MM.1S (cell line): ENCODE data around the gene SAMD3.

Source experiments
- DNase-seq: peaks from one replicate; pipeline ENCODE4 v3.0.0-alpha.2; 2015
- H2AFZ ChIP-seq: fragments of 300-600 bp; sonication (generic); 2 replicates; pipeline ENCODE4 v1.6.0; 2016; ENCODE audit warnings: antibody characterized with exemption, low read length
- H3F3A ChIP-seq: fragments of 300-600 bp; sonication (generic); 2 replicates; pipeline ENCODE4 v1.6.1; 2016; ENCODE audit warnings: mild to moderate bottlenecking, antibody characterized with exemption, low read length, moderate library complexity, mixed read lengths; ENCODE audit not compliant: insufficient read depth
- H3K27ac ChIP-seq: fragments of 300-600 bp; sonication (generic); 2 replicates; pipeline ENCODE4 v1.5.1; 2016; ENCODE audit warnings: mild to moderate bottlenecking, low read length
- H3K27me3 ChIP-seq: fragments of 300-600 bp; sonication (generic); replicated peaks from 2 replicates; pipeline ENCODE4 v1.6.0; 2016; ENCODE audit warnings: low read length; ENCODE audit not compliant: insufficient read depth
- H3K36me3 ChIP-seq: fragments of 300-600 bp; sonication (generic); replicated peaks from 2 replicates; pipeline ENCODE4 v1.6.1; 2016; ENCODE audit warnings: mild to moderate bottlenecking, low read length, mixed read lengths; ENCODE audit not compliant: insufficient read depth
- H3K4me1 ChIP-seq: fragments of 300-600 bp; sonication (generic); 2 replicates; pipeline ENCODE4 v1.6.1; 2016; ENCODE audit warnings: low read length, mixed read lengths
- H3K4me2 ChIP-seq: fragments of 300-600 bp; sonication (generic); 2 replicates; pipeline ENCODE4 v1.6.0; 2016; ENCODE audit warnings: low read depth, low read length
- H3K4me3 ChIP-seq: fragments of 300-600 bp; sonication (generic); 2 replicates; pipeline ENCODE4 v1.5.1; 2016; ENCODE audit warnings: low read length, mixed read lengths
- H3K79me2 ChIP-seq: fragments of 300-600 bp; sonication (generic); 2 replicates; pipeline ENCODE4 v1.6.1; 2016; ENCODE audit warnings: mixed run types, low read length, mixed read lengths
- H3K9ac ChIP-seq: fragments of 300-600 bp; sonication (generic); 2 replicates; pipeline ENCODE4 v1.6.1; 2016; ENCODE audit warnings: low read length, mixed read lengths
- H3K9me2 ChIP-seq: fragments of 300-600 bp; sonication (generic); replicated peaks from 2 replicates; pipeline ENCODE4 v1.6.1; 2016; ENCODE audit warnings: mild to moderate bottlenecking, low read length, mixed read lengths; ENCODE audit not compliant: insufficient read depth
- H3K9me3 ChIP-seq: fragments of 300-600 bp; sonication (generic); replicated peaks from 2 replicates; pipeline ENCODE4 v1.6.1; 2016; ENCODE audit warnings: mild to moderate bottlenecking, low read length, mixed read lengths; ENCODE audit not compliant: insufficient read depth
- H4K20me1 ChIP-seq: fragments of 300-600 bp; sonication (generic); 2 replicates; pipeline ENCODE4 v1.6.1; 2016; ENCODE audit warnings: mild to moderate bottlenecking, low read length, moderate library complexity, mixed read lengths; ENCODE audit not compliant: insufficient read depth
- CTCF ChIP-seq: fragments of 300-600 bp; sonication (generic); IDR thresholded peaks from 2 replicates; pipeline ENCODE4 v1.5.1; 2016; ENCODE audit warnings: antibody characterized with exemption, low read length, mixed read lengths
- EZH2 ChIP-seq: fragments of 300-600 bp; sonication (generic); optimal IDR thresholded peaks from 2 replicates; pipeline ENCODE3; 2017; ENCODE audit warnings: low read depth, mild to moderate bottlenecking, antibody characterized with exemption, low read length, mixed read lengths
- EZH2phosphoT487 ChIP-seq: fragments of 300-600 bp; sonication (generic); IDR thresholded peaks from 2 replicates; pipeline ENCODE4 v1.6.1; 2018; ENCODE audit warnings: antibody characterized with exemption, low read length

SAMD3 gene

GRCh38 chr6:130161683-130162404, 60.9 kb downstream of the SAMD3 start:
- H3K27ac ChIP-seq = no peak overlapping the region
- no peak overlapping the region for H2AFZ ChIP-seq
- no peaks in the 10 kb centered on the region for H3K27me3 ChIP-seq
- no peak for DNase-seq
- H3K79me2 ChIP-seq = no peaks in the 10 kb centered on the region
- H4K20me1 ChIP-seq = no peaks in the 10 kb centered on the region
- TF ChIP-seq CTCF (no peak), EZH2 (no peak), EZH2phosphoT487 (no peak)
- no peaks in the 10 kb centered on the region for H3K36me3 ChIP-seq
- no peak overlapping the region for H3K9ac ChIP-seq
- H3K4me1 ChIP-seq = no peaks in the 10 kb centered on the region
- no peaks in the 10 kb centered on the region for H3K9me3 ChIP-seq
- no peak overlapping the region for H3K4me3 ChIP-seq
- H3K4me2 ChIP-seq = no peak overlapping the region
- H3K9me2 ChIP-seq = no peaks in the 10 kb centered on the region
- no peaks in the 10 kb centered on the region for H3F3A ChIP-seq

- Histone ChIP-seq H2AFZ (no peak overlapping the region), H3K4me2 (no peak overlapping the region), H3K79me2 (no peaks in the 10 kb centered on the region), H3K36me3 (no peaks in the 10 kb centered on the region), H3K4me1 (no peaks in the 10 kb centered on the region), H3K27me3 (no peaks in the 10 kb centered on the region), H3K27ac (no peak overlapping the region), H3K9me3 (no peaks in the 10 kb centered on the region), H3K4me3 (no peak overlapping the region), H3K9ac (no peak overlapping the region), H3F3A (no peaks in the 10 kb centered on the region), H4K20me1 (no peaks in the 10 kb centered on the region), H3K9me2 (no peaks in the 10 kb centered on the region)
- TF ChIP-seq CTCF = no peak
- TF ChIP-seq EZH2 = no peak
- TF ChIP-seq EZH2phosphoT487 = no peak
- no peak for DNase-seq
Observed at GRCh38 chr6:130159956-130160355, 62.8 kb downstream of the SAMD3 start.

- Histone ChIP-seq H3F3A (no peaks in the 10 kb centered on the region), H3K9me3 (no peaks in the 10 kb centered on the region), H3K9me2 (no peaks in the 10 kb centered on the region), H3K9ac (no peak overlapping the region), H3K27ac (no peak overlapping the region), H3K4me3 (no peak overlapping the region), H4K20me1 (no peaks in the 10 kb centered on the region), H3K79me2 (no peaks in the 10 kb centered on the region), H3K36me3 (no peaks in the 10 kb centered on the region), H3K4me1 (no peaks in the 10 kb centered on the region), H3K4me2 (no peak overlapping the region), H3K27me3 (no peaks in the 10 kb centered on the region), H2AFZ (no peak overlapping the region)
- DNase-seq = no peak
- TF ChIP-seq EZH2 (no peak), EZH2phosphoT487 (no peak), CTCF (no peak)
Observed at GRCh38 chr6:130158548-130158947, 64.2 kb downstream of the SAMD3 start.
